ENCODE data around the gene PCBP3.

The PCBP3 gene

DNA sequence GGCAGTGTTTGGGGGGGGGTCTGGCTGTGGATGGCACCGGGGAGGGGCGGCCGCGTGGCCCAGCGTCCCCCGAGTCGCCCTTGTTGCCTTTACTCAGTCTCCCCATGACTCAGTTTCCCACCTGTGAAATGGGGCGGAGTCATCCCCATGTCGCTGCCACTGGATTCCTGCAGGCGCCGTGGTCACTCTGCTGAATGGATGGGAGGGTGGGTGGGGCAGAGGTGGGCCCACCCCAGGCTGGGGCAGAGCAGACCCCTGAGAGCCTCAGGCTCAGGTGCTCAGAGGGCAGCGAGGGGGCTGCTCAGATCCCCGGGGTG, 340.1 kb downstream of the PCBP3 start:
- no peak for DNase-seq (ENCODE audit: extremely low spot score)
- ChIA-PET POLR2A (no interaction called here), CTCF (no interaction called here)
- TF ChIP-seq, protein P1, sequence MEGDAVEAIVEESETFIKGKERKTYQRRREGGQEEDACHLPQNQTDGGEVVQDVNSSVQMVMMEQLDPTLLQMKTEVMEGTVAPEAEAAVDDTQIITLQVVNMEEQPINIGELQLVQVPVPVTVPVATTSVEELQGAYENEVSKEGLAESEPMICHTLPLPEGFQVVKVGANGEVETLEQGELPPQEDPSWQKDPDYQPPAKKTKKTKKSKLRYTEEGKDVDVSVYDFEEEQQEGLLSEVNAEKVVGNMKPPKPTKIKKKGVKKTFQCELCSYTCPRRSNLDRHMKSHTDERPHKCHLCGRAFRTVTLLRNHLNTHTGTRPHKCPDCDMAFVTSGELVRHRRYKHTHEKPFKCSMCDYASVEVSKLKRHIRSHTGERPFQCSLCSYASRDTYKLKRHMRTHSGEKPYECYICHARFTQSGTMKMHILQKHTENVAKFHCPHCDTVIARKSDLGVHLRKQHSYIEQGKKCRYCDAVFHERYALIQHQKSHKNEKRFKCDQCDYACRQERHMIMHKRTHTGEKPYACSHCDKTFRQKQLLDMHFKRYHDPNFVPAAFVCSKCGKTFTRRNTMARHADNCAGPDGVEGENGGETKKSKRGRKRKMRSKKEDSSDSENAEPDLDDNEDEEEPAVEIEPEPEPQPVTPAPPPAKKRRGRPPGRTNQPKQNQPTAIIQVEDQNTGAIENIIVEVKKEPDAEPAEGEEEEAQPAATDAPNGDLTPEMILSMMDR (IDR thresholded peaks at IDR 0.05; ENCODE audit: control extremely low read depth, extremely low read depth, low read depth, missing control alignments) = no peak

DNA sequence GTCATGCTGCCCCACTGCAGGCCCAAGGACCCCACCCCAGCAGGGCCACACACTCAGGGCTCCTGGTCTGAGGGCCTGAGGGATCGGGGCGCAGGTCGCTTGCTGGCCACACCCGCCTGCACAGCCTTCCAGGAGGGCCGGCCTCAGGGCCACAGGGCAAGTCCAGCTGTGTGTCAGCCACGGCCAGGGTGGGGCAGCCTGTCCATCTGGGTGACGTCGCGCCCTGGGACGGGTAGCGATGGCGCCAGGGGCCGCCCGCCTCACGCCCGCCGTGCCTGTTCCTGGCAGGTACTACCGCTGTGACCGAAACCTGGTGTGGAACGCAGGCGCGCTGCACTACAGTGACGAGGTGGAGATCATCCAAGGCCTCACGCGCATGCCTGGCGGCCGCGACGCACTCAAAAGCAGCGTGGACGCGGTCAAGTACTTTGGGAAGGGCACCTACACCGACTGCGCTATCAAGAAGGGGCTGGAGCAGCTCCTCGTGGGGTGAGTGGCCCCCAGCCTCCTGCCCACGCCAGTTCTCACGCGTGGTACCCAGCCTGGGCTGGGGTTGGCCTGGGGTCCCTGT, 340.5 kb downstream of the PCBP3 start:
- POLR2A ChIA-PET = no interaction called here
- TF ChIP-seq, protein P1 (IDR thresholded peaks at IDR 0.05; ENCODE audit: control extremely low read depth, extremely low read depth, low read depth, missing control alignments) = no peak

DNA sequence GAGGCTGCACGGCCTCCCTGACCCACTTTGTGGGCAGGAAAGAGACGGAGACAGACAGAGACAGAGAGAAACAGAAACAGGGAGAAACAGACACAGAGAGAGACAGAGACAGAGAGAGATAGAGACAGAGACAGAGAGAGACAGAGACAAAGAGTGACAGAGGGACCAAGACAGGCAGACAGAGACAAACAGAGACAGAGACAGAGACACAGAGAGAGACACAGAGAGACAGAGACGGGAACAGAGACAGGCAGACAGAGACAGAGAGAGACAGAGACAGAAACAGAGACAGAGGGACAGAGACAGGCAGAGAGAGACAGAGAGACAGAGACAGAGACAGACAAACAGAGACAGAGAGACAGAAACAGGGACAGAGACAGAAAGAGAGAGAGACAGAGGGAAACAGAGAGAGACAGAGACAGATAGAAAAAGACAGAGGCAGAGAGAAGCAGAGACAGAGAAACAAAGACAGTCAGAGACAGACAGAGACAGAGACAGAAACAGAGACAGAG, 341.1 kb downstream of the PCBP3 start:
- ChIA-PET POLR2A (no interaction called here), CTCF (no interaction called here)
- TF ChIP-seq, protein P1 (IDR thresholded peaks at IDR 0.05; ENCODE audit: control extremely low read depth, extremely low read depth, low read depth, missing control alignments) = no peak
- no peak for DNase-seq (ENCODE audit: extremely low spot score)

More for the DNA sequence above, 340.5 kb downstream of the PCBP3 start:
- no peak for DNase-seq (ENCODE audit: extremely low spot score)
- CTCF ChIA-PET = no interaction called here

DNA sequence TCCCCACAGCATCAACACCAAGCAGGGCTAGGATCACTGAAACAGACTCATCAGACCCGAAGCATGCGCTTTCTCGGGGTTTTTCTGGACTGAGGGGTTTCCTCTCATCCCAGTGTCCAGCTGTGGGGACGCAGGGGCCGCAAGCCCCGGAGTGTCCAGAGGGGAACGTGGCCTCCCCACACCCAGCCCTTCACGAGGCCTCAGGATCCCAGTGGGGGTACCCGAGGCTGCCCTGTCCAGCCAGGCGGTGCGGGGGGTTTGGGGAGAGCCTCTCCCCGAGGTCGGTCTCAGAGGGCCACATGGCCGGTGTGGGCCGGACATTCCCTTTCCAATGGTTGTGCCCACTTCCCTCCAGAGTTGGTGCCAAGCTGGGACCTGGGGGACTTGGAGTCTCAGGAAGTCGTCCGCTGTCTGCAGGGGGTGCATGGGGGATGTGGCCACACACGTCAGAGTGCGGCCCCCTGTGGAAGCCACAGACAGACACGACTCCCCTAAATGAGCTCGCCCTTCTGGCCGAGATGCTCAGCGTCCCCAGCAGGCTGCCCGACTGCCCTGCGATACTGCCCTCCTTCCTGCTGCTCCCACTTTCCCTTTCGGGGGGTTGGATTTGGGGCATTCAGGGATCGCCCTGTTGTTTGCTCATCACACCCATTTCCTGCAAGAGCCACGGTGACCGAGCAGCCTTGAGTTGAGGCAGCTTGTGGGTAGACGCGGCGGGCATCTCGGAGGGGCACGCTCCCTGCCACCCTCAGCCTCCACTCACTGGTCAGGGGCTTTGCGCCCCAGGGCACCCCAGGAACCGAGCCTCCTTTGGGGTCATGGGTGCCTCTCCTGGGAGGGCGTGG, 342.2 kb downstream of the PCBP3 start:
- ChIA-PET POLR2A (no interaction called here), CTCF (no interaction called here)
- DNase-seq (ENCODE audit: extremely low spot score) = no peak
- TF ChIP-seq, protein P1 (IDR thresholded peaks at IDR 0.05; ENCODE audit: control extremely low read depth, extremely low read depth, low read depth, missing control alignments) = no peak

DNA sequence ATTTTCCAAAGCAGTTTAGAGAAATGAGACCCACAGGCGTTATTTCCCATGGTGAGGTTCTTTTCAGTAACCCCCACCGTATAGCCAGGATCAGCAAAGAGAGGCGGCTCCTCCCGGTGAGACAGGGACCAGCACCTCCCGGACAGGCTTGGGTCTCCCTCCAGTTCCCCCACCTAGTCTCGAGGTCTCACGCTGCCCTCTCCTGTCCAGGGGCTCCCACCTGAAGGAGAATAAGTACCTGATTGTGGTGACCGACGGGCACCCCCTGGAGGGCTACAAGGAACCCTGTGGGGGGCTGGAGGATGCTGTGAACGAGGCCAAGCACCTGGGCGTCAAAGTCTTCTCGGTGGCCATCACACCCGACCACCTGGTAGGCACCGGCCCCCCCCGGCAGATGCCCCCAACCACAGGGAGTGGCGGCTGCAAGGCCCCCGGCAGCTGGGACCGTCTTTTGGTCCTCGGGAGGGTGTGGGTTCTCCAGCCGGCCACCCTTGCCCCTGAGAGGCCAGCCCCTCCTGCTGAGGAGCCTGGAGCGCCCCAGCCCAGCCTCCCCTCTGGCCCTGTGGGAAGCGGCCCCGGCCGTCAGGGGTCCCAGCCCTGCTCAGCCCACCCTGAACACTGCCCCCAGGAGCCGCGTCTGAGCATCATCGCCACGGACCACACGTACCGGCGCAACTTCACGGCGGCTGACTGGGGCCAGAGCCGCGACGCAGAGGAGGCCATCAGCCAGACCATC, 343.0 kb downstream of the PCBP3 start:
- CTCF ChIA-PET = no interaction called here
- TF ChIP-seq, protein P1 (IDR thresholded peaks at IDR 0.05; ENCODE audit: control extremely low read depth, extremely low read depth, low read depth, missing control alignments) = no peak
- DNase-seq (ENCODE audit: extremely low spot score) = no peak
- POLR2A ChIA-PET = no interaction called here

DNA sequence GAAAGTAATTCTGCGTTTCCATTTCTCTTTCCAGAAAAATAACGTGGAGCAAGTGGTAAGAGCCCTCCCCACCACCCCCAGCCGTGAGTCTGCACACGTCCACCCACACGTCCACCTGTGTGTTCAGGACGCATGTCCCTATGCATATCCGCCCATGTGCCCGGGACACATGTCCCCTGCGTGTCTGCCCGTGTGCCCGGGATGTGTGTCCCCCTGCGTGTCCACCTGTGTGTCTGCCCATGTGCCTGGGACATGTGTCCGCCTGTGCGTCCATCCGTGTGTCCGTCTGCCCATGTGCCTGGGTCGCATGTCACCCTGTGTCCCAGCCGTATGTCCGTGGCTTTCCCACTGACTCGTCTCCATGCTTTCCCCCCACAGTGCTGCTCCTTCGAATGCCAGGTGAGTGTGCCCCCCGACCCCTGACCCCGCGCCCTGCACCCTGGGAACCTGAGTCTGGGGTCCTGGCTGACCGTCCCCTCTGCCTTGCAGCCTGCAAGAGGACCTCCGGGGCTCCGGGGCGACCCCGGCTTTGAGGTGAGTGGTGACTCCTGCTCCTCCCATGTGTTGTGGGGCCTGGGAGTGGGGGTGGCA, 343.7 kb downstream of the PCBP3 start:
- ChIA-PET POLR2A (no interaction called here), CTCF (no interaction called here)
- TF ChIP-seq, protein P1 (IDR thresholded peaks at IDR 0.05; ENCODE audit: control extremely low read depth, extremely low read depth, low read depth, missing control alignments) = no peak
- no peak for DNase-seq (ENCODE audit: extremely low spot score)
